Cerebellar cortex (tissue), 1 donor: ENCODE data around the gene KRT79.

Experiments used
- DNase-seq: peaks from one replicate; pipeline ENCODE4 v3.0.0-alpha.2; 2015; ENCODE audit warnings: low spot score

The KRT79 gene

GRCh38 chr12:52818887-52819420 is 15.2 kb downstream of the KRT79 start:
- no peak for DNase-seq

- no peak for DNase-seq
Observed at GRCh38 chr12:52818388-52818787, 15.7 kb downstream of the KRT79 start.

DNA sequence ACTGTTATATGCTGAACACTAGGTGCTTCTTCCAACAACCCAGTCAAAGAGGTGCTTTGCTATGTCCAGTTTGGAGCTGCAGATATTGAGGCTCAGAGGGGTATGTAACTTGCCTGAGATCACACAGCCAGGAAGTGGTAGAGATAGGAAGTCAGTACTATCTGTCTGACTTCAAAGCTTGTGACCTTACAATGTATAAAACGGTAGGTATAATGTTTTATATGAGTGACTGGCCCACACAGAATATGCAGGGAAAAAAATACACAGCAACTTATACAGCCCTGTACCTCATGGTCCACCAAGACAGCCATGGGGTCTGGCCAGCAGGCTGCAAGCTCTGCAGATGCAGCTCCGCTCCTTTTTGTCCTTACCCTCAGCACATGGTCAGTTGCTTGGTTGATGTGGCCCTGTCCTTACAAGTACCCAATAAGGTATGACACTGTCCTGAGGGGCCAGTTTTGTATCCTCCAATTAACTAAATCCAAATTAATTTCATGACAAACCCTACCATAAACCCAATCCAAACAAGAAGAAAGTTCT is 16.3 kb downstream of the KRT79 start:
- no peak for DNase-seq

DNA sequence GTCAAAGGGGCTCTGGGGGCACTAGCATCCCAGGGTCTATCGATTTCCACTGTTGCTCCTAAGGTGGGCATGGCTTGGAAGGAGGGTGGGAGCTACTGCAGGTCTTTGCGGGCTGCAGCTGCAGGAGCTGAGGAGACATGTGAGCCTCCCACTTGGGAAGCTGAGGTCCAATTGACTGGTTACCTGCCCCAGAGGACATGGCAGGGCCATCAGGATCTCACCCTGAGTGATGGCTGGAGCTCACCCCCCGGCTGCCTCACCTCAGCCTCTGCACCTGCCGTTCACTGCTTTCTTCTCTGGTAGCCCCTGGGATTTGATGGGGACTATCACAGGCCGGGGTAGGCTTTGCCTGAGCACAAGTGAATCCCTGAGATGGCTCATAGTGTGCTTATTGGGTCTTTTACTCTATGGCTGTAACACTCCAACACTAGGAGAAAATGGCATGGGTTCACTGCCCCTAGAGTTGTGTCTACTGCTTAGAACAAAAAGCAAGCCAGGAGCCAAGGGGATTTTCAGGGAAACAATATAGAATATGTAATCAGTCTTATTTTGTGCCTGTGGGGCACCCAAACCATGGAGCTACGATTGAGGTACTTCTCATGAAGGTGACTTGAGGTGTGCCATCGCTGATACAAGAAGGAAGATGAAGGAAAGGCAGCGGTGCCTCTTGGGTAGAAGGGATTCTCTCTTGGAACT is 17.0 kb downstream of the KRT79 start:
- DNase-seq, result no peak

- DNase-seq, result no peak
Observed at GRCh38 chr12:52815676-52816588, 18.2 kb downstream of the KRT79 start.

GRCh38 chr12:52815161-52815560 is 18.9 kb downstream of the KRT79 start:
- DNase-seq, result no peak

GRCh38 chr12:52814710-52815155 is 19.4 kb downstream of the KRT79 start:
- no peak for DNase-seq

- DNase-seq, result no peak
Observed at GRCh38 chr12:52813885-52814709, 20.0 kb downstream of the KRT79 start, which contains the start of gene KRT4. Gene KRT4 (minus strand): TSS chr12:52814116. CDS start chr12:52814058, 58 bp downstream.

- DNase-seq, result no peak
Observed at GRCh38 chr12:52813203-52813819, 20.8 kb downstream of the KRT79 start.

GRCh38 chr12:52812749-52813148 is 21.4 kb downstream of the KRT79 start:
- no peak for DNase-seq

DNA sequence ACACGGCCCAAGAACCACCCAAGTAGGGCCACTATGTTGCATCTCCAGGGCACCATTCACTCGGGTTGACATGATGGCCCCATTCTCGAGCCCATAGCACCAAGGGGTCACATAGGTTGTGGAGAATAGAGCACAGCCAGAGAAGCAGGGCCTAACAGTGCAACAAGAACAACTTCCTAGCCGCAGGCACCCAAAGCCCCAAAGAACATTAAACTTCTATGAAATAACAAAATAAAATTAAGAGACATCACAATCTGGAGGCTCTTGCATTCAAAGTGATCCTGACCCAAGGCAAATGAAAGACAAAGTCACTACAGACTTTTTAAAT is 22.1 kb downstream of the KRT79 start:
- DNase-seq, result no peak

DNA sequence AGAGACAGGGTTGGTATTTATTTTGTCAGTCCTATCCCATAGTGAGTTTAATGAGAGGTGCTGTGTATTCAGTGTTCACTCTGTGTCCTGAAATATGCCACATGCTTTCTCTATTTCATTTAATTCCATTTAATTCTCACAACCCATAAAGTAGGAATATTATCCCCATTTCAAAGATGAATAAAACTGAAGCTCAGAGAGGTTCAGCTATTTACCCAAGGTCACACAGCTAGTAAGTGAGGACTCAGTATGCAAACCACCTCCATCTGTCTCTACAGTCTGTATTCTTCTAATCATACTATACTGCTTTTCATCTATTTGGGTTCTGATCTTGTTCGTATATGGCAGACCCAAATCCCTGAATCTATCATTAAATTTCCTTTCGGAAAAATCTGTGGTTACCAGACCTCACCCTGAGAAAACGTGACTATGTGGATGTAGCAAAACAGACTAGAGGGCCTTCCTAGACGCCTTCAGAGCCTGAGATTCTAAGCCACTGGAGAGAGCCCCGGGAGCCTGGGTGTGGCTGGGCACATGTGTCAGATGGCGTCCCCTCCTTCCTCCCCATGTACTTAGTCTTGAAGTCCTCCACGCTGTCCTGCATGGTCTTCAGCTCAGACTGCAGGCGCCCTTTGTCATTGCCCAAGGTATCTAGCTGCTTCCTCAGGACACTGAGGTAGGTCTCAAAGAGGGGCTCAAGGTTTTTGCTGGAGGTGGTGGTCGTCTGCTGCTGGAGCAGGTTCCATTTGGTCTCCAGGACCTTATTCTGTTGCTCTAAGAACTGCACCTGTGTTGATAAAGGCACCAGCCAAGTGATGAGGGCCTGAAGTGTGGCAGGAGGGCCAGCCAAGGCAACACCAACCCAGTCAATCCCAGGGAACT is 22.7 kb downstream of the KRT79 start:
- no peak for DNase-seq

GRCh38 chr12:52810554-52810953 is 23.6 kb downstream of the KRT79 start:
- no peak for DNase-seq

DNA sequence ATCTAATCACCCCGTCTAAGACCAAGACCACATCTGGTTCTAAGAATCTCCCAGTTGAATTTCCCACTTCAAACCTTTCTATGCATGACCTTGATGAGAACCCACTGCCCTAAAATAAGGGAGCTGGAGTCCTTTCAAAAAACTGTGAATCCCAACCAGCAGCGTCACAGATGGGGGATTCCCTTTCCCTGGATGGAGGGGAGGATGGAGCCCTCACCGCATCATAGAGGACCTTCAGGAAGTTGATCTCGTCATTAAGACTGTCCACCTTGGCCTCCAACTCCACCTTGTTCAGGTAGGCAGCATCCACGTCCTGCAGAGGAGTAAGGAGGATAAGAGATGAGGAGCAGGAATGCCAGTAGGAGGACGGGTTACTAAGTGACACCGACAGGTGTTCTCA is 24.9 kb downstream of the KRT79 start:
- DNase-seq, result no peak

DNA sequence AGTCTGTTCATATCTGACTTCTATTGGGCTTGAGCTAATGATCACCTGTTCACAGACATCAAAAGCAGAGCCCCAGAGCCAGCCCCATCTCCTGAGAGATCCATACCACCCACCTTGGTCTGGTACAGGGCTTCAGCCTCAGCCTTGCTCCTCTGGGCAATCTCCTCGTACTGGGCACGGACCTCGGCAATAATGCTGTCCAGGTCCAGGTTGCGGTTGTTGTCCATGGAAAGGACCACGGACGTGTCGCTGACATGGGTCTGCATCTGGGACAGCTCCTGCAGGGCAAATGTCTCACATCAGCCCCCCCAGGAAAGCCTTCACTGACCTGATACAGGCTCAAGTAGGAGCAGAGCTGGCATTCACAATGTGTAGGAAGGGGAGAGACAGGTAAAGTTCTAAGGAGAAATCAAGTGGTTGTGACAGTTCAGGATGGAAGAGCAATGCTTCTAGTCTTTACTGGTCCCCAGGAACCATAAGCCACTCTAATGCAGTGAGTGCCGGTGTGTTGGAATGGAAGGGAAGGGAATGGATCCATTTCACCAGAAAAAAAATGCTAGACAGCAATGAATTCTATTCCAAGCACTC is 25.4 kb downstream of the KRT79 start:
- DNase-seq, result no peak

DNA sequence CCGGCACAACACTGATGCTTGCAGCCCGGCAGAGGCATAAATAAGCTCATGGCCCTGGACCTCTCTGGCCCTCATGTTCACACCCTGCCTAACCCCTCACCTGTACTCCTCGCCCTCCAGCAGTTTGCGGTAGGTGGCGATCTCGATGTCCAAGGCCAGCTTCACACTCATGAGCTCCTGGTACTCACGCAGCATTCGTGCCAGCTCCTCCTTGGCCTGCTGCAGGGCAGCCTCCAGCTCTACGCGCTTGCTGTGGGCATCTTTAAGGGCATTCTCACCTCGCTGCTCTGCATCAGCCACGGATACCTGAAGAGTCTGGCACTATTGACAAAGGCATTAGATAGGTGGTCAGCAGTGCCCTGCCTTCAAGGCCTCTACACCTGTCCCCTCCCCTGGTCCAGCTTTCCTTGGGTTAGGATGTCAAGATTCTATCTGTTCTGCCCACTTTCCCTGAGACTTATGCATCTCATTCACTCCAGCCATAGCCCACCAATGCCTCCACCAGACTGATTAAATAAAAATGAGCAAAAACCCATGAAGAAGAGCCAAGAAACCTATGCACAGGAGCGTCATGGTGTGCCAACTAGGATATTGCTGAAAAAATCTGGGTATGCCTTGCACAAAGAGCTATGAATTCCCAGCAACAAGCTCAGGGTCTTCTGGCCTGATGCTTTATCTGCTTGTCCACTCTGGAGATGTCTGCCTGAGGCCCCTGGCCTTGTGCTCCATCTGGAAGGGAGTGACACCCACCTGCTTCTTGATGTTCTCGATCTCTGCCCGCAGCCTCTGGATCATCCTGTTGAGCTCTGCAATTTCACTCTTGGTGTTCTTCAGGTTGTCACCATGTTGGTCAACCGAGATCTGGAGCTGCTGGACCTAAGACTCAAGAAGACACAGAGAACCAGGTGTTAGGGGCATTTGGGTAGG is 26.3 kb downstream of the KRT79 start:
- DNase-seq, result no peak

DNA sequence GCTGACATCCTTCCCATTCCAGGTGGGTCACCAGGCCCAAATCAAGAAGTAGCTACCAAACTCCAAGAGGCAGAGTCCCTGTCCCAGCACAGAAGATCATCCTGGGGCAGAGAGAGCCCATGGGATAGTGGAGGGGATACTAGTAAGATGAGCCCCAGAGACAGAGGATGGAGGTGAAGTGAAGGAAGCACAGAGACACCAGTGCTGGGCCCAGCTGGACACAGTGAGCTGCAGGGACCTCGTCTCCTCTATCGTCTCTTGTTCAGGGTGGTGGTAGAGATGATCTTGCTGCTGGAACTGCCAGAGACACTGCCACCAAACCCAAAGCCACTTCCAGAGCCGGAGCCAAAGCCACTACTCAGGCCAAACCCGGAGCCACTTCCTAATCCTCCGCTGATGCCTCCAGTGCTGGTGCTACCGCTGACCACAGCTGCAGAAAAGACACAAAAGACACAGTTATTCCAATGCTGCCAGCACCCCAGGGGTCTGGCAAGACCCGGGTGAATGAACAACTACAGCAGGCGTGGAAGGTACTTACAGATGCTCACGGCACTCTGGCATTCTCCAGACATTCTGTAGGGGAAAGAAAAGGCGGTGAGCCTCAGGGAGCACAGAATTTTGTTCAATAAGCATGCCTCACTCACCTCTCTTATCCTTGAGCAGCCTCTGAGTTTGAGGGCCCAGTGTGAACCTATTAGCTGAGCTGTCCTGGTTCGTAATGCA is 27.1 kb downstream of the KRT79 start:
- DNase-seq, result no peak

- no peak for DNase-seq
Observed at GRCh38 chr12:52806169-52806811, 27.8 kb downstream of the KRT79 start.
